ENCODE results near the gene MYOD1.

DNA sequence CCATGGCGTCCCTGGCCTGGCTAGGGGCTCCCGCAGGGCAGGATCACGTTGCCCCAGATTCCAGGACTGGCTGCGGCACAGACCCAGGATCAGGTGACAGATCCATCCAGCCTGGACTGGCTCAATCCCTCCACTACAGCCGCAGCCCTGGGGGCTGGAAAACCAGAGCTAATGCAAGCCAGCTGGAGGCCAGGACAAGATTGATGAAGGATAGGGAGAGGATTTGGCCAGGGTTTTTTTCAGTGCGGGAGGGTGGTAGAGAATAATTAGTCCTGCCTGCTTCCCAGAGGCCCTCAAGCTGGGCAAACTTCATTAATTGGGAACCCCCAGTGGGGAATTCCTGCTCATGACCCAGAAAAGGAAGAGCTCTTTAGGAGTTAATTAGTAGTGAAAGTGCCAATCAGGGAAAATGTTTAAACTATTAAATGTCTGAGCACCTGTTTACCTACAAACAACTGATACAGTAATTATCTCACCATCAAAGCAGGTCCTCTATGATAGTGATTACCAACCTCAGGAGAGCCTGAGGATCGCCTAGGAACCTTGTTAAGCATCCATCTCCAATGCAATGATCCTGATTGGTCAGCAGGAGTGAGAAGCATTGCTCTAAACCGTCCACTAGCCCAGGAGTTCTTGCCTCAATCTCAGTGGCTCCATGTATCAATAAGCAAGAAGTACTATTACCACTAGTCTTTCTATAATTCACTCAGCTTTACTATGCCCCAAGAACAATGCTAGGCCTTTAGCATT, 33.0 kb upstream of the MYOD1 start:
- no peak for TF ChIP-seq POLR2AphosphoS5 (IDR thresholded peaks at IDR 0.05; ENCODE audit: low read depth, low read length)
- TF ChIP-seq, protein P1, sequence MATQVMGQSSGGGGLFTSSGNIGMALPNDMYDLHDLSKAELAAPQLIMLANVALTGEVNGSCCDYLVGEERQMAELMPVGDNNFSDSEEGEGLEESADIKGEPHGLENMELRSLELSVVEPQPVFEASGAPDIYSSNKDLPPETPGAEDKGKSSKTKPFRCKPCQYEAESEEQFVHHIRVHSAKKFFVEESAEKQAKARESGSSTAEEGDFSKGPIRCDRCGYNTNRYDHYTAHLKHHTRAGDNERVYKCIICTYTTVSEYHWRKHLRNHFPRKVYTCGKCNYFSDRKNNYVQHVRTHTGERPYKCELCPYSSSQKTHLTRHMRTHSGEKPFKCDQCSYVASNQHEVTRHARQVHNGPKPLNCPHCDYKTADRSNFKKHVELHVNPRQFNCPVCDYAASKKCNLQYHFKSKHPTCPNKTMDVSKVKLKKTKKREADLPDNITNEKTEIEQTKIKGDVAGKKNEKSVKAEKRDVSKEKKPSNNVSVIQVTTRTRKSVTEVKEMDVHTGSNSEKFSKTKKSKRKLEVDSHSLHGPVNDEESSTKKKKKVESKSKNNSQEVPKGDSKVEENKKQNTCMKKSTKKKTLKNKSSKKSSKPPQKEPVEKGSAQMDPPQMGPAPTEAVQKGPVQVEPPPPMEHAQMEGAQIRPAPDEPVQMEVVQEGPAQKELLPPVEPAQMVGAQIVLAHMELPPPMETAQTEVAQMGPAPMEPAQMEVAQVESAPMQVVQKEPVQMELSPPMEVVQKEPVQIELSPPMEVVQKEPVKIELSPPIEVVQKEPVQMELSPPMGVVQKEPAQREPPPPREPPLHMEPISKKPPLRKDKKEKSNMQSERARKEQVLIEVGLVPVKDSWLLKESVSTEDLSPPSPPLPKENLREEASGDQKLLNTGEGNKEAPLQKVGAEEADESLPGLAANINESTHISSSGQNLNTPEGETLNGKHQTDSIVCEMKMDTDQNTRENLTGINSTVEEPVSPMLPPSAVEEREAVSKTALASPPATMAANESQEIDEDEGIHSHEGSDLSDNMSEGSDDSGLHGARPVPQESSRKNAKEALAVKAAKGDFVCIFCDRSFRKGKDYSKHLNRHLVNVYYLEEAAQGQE (IDR thresholded peaks at IDR 0.05; ENCODE audit: insufficient read depth in 1 of 2, low read depth in 2 of 2, low read length in 2 of 2), result no peak
- TF ChIP-seq TAF1 (IDR thresholded peaks at IDR 0.05; ENCODE audit: borderline replicate concordance, insufficient read depth, low read length), result no peak
- no peak for TF ChIP-seq SIN3A (IDR thresholded peaks at IDR 0.05; ENCODE audit: borderline replicate concordance, insufficient read depth, low read length)

All from PFSK-1 (cell line).